SHP77 (cell line): Measurements from ENCODE around the gene RNF39.

Source experiments
- DNase-seq, 2 experiments: peaks; one replicate each; lab custom pipeline; 2025; lab: John Stamatoyannopoulos, UW

Gene RNF39

DNA sequence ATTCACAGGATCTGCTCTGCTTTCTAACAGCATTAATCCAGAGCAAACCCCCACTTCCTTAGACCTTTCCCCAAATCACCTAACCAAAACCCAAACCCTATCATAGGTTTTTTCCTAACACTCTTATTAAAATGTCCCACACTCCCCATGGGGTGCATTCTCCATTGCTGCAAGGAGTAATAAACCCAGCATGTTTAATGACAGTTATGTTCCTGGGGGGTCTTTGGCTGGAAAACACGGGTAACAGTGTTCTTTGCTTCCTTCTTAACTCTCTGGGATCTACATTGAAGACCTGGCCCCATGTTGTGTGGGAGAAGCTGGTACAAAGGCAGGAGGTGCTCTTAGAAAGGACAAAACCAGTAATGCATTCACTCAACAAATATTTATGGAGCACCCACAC, 21.3 kb upstream of the RNF39 start:
- DNase-seq, result no peak

DNA sequence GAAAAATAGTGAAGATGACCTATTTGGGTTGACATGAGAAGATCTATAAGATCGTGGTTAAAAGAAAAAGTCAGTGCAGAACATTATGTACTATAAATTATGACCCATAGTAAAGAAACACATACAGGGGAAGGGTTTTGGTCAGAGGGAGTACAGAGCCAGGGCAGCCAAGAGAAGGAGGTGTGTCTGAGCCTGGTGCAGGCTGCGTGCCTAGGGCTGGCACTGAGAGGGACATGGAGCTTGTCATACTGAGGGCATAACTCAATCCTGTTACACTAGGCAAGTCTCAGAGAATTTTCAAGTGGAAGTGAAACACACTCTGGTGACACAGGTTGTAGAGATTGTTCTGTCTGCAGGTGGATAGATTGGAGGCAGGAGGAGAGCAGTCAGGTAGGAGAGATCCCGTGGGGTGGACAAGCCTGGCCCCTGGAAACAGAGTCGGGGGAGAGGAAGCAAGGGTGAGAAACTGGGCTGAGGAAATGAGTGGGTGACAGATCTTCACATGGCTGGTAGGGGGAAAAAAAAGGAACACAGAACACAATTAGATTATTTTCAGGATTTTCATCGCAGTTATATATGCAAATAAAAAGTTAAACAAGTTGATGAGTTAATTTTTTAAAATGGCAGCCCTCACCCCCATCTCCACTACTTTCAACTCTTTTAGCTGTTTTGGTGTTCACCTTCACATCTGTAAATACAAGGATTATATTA, 18.5 kb upstream of the RNF39 start:
- no peak for DNase-seq

- DNase-seq, result no peak
Measured at GRCh38 chr6:30092852-30093543, 17.4 kb upstream of the RNF39 start.

DNA sequence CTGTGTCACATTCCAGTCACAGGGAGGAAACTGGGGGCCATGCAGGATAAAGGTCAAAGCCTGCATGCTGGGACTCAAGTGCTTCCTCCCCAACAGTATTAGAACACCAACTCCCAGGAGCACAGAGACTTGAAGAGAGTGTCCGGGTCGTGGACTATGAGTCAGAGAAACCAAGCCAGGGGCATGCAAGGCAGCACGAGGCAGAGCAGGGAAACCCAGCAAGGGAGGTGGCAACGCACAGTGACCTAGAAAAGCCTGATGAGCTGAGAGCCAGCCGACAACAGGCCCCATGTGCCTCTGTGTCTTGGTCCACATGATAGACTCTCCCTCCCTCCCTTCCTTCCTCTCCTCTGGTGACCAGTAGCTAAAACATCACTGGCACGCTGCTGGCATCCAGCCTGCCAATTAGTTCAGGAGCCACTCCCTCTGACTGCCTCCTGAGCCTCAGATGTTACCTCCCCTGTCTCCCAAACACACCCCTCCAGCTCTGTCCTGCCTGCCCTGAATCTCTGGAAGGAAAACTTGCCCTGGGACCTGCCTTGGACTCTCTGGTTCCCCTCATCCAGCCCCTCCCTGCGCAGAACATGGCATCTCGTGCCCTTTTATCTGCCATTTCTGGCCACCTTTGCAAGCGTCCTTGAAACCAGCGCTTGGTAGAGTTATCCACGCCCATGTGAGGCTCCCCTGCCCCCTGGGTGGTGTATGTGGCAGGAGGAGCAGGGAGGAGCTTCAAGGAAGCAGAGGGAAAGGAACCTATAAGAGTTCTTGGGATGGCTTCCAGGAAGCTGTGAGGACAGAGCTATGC, 16.2 kb upstream of the RNF39 start:
- no peak for DNase-seq

GRCh38 chr6:30087876-30088275, 12.3 kb upstream of the RNF39 start:
- no peak for DNase-seq

GRCh38 chr6:30077218-30077617, 1.6 kb upstream of the RNF39 start:
- DNase-seq, result no peak

- DNase-seq, result no peak
Measured at GRCh38 chr6:30075790-30076732, 492 bp upstream of the RNF39 start.

DNA sequence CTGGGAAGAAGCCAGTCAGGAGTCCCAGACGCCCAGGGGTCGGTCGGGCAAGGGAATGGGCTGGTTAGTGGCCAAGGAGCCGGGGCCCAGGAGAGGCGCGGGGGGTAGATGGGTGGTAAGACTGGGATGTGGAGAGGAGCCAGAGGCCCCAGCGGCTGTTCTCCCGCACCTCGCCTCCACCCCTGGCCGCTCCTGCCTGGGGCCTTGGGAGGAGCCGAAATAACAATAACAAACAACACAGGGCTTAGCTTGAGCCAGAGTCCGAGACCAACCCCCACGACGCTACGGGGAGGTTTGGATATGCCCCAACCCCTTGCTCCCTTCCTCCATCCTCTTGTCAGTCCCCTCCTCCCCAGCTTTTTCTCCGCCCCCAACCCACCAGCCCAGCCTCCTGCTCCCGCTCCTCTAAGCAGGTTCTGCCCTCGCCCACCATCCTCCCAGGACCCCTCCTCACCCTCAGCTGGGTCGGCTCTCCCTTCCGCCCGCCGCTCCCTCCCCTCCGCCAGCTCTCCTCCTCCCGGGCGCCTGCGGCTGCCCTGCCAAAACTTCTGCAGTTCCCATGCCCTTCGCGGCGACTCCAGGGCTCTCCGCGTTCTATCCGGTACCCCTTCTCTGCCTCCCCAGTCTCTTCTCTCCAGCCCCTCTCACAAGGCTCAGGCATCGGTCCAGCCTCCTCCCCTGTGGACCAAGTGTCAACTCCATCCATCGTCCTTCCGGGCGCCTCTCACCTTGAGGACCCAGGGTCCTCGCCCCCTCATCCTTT, 1.1 kb downstream of the RNF39 start:
- DNase-seq, result no peak

GRCh38 chr6:30073489-30074235, 1.9 kb downstream of the RNF39 start:
- no peak for DNase-seq

- no peak for DNase-seq
Measured at GRCh38 chr6:30071858-30072257, 3.7 kb downstream of the RNF39 start.

DNA sequence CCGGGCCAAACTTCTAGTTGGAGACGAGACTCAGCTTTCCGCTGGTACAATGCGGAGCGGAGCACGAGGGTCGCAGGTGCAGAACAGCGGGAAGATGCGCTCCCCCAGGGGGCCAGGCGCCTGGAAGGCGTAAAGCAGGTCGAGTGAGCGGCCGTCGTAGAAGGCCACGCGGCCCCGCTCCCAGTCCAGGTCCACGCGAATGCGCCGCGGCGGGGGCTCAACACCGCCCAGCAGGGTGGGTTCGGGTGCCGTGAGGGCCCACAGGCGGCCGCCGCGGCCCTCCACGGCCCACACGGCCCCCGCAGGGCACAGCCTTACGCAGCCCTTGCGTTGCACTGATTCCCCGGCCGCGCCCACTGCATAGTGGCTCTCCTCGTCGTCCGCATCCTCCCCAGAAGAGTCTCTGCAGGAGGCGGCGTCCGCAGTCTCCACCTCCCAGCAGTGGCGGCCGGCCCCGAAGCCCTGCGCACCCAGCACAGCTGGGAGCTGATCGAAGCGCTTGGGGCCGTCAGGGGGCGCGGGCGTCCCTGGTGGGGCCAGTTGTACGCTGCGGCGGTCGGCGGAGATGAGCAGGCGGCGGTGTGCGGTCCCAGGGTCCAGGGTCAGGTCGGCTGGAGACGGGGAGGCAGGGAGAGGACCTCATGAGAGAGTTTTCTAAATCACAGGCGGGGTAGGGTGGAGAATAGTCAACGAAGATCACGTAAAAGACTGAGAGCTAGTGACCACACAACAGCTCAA, 4.3 kb downstream of the RNF39 start:
- no peak for DNase-seq

DNA sequence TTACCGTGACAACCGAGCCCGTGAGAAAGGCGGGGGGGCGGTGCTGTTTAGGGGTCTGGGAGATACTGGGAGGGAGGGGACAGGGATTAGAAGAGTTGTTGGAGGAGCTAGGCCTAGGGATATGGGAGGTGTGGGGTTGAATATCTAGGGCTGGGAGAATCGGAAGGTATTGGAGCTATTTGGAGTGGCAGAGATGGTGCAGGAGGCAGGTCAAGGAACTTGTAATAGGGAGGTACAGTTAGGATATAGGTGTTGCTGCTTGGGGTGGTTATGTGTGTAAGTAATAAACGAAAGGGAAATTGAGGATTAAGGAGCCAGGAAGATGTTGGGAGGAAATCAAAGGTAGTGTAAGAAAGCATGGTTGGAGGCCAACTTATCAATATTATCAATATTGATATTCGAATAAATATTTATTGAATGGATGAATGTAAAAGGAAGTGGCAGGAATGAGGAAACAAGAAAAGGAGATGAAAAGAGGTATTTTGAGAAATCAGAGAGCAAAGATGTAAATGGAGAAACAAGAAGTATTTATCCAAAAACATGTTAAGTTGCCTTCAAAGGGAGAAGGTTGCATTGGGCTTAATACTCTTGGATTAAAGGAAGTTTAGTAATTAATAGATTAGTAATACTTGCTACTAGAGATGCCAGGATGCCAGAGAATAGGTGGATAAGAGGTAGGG, 8.0 kb downstream of the RNF39 start:
- peak in 1 of 2 experiments; percentile 80 for DNase-seq

DNA sequence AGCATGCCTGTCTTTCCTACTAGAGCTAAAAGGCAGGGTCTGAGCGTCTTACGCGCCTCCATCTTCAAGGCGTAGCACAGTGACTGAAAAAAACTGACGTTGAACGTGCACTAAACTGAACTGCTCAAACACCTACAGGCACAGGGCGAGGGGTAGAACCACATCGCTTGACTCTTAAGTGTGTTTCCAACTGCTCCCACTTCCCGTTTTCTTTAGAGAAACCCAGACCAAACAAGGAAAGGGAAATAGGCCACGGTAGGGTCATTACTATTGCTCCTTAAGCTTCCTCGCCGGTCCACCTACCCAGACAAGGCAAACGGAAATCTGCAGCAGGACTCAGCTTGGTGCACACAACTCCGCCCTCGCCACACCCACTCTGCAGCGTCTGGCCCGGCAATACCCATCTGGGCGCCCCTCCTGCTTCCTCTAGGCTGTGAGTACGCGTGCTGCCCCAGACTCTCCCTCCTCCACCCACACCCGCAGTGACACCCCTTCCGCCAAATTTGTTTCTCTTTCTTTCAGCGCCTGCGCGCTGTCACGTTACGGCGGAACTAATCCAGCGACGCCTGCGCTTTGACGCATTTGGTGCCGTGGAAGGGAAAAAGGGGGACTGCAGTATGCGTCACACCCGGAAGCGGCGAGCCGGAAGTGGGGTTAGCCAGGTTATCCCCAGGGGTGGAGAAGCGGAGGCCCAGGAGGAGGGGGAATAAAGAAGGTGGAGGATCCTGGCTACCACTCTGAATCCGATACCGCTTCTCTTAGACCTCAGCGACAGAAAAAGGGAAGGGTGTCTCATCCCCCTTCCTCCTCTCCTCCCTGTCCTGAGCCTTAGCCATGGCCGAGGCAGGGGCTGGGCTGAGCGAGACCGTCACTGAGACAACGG, 8.8 kb downstream of the RNF39 start, which contains the start of gene PPP1R11:
Gene PPP1R11 (plus strand): TSS at position 622 of the 883 bp plus-strand sequence. CDS start 213 bp downstream, at position 835.
- DNase-seq, result peak; percentile 98 to 99

DNA sequence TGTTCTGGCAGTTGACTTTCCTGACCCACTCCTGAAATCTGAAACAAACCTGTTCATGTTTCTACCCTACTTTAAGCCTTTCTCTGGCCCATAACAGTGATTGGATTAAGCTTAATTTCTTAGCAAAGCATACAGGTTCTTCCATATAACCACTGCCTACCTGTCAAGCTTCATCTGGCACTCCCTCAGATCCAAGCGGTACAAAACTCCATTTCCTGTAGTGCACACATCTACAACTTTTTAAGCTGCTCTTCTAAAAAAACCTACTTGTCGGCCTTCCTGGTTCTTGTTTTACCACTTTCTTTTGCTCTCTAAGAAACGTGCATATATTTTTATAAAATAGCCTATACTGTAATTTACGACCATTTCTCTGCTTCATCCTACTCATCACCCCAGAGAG, 9.5 kb downstream of the RNF39 start:
- no peak for DNase-seq

- no peak for DNase-seq
Measured at GRCh38 chr6:30063315-30063714, 12.3 kb downstream of the RNF39 start.

DNA sequence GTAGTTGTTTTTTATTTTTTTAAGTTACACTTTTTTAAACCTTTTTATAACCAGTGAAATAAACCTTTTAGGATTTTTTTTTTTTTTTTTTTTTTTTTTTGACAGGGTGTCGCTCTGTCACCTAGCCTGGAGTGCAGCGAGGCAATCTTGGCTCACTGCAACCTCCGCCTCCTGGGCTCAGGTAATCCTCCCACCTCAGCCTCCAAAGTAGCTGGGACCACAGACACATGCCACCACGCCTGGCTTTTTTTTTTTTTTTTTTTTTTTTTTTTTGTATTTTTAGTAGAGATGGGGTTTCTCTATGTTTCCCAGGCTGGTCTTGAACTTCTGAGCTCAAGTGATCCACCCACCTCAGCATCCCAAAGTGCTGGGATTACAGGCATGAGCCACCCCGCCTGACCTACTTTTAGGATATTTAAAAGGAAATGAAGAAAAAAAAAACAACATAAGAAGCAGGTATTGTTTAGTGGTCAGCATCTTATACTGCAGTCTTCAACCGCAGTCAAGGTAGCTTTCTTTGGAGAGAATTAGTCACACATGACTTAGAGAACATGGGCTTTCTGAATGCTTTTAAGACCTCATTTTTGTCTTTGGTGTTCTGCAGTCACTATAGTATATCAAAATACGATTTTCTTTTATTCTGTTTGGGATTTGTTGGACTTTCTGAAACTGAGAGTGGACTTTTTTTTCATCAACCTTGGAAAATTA, 12.9 kb downstream of the RNF39 start:
- no peak for DNase-seq

GRCh38 chr6:30061858-30062458, 13.6 kb downstream of the RNF39 start:
- peak in 1 of 2 experiments; percentile 8 for DNase-seq
